GM10266 (cell line): ENCODE results near the gene KRT77.

ENCODE experiments used
- DNase-seq: peaks from one replicate; pipeline ENCODE4 v3.0.0; 2012; ENCODE audit errors: extremely low spot score
- TF ChIP-seq, protein P1 (sequence below): IDR thresholded peaks from 2 replicates; pipeline ENCODE4 v1.5.1; 2012; ENCODE audit warnings: mild to moderate bottlenecking, low read depth; ENCODE audit not compliant: control insufficient read depth, insufficient read depth; ENCODE audit errors: missing control alignments

The KRT77 gene

DNA sequence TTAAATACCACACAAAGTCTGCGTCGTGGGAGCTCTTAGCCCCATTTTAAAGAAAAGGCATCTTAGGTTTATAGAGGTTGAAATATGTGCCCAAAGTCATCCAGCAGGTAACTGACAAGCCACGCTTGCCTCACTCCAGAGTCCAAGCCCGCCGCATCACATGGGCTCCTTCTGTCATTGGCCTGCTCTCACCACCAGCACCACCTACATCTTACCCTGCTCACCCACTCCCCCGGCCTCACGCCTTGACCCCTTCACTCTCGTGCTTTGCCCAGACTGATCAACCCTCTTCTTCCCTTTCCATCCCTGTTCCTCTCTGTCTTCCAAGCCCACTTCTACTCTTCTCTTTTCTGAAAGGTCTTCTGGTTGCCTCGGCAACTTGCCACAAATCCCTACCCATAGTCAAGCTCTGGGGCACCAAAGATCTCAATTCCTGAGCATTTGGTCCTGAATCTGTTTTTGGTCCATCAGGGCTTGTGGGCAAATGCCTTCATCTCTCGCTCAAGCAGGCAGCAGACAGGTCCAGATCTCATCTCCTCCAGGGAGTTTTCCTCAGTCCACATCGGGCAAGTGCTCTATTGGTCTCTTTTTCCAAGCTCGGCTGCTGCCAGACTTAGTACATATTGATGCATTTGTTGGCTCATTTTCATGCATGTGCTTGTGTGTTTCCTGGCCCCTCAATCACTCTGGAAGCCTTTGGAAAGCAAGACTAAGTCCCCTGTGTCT lies 19.6 kb downstream of the KRT77 start:
- TF ChIP-seq, protein P1, sequence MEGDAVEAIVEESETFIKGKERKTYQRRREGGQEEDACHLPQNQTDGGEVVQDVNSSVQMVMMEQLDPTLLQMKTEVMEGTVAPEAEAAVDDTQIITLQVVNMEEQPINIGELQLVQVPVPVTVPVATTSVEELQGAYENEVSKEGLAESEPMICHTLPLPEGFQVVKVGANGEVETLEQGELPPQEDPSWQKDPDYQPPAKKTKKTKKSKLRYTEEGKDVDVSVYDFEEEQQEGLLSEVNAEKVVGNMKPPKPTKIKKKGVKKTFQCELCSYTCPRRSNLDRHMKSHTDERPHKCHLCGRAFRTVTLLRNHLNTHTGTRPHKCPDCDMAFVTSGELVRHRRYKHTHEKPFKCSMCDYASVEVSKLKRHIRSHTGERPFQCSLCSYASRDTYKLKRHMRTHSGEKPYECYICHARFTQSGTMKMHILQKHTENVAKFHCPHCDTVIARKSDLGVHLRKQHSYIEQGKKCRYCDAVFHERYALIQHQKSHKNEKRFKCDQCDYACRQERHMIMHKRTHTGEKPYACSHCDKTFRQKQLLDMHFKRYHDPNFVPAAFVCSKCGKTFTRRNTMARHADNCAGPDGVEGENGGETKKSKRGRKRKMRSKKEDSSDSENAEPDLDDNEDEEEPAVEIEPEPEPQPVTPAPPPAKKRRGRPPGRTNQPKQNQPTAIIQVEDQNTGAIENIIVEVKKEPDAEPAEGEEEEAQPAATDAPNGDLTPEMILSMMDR: no peak
- no peak for DNase-seq

DNA sequence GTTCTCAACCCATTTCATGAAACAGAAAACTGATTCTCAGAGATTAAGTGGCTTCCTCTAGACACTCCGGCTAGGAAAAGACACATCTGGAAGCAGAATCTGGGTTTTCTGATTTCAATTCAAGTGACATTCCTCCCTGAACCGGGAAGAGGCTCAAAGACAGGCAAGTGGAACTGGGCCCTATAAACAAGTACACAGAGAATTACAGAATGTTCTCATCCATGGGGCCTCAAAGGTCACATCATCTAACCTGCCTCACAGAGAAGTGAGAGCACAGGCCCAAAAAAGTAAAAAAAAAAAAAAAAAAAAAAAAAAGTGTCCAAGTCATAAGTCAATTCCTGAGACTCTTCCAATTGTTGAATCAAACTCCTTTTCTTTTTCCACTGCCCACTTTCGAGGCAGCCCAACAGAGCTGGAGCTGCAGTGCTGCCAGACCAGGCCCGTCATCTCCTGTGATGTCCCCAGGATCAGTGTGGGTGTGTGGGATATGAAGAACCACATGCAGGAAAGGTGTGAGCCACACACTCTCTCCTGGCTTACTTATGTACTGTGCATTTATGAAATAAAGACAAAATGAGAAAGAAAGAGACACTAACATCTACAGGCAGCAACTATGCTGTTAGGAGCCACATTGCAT lies 20.3 kb downstream of the KRT77 start:
- no peak for DNase-seq
- TF ChIP-seq, protein P1: no peak

DNA sequence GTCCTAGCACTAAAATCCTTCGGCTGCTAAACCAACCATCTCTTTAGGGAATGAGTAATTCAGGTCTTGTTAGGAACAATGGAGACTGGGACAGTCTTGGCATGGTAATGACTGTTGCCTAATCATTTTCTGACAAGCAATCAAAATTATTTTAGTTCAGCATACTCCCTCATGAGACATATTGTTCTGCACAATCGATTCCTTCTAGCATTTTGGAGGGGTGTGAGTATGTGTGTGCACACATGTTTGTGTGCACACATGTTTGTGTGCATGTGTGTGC lies 21.0 kb downstream of the KRT77 start:
- TF ChIP-seq, protein P1: no peak
- DNase-seq: no peak

DNA sequence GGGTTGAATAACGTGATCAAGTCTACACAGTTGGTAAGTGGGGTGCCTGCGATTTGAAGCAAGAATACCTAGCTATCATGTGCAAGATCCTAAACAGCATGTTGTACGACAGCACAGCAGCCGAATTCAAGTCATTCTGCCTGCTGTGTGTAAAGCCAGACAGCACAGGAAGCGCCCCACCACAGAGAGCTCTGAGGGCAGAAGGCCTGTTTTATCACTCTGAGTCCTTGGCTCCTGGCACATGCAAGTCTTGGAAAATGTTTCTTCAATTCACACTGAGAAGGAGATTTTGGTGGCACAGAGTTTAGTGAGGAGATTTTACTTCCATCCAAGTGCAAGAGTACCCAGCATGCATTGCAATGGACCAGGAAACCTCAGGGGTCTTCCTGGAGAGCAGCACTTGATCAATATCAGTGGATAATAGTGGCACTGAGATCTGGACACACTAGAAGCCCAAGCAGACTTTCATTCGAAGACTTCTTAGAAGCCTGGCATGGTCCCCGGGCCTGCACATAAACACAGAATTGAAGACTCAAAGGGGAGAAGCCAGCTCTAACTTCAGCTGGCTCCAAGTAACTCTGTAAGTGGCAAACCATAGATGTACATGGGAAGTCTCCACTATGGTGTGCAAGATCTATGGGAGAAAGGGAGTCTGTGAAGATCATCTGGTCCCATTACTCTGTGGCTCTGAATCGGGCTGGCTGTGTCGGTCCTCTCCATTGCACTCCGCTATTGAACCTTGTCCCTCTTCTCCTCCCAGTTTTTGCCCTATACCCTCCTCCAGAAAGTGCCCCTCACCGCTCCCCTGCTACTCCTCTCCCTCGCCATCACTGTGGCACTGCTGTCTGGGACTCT lies 21.6 kb downstream of the KRT77 start:
- DNase-seq: no peak

DNA sequence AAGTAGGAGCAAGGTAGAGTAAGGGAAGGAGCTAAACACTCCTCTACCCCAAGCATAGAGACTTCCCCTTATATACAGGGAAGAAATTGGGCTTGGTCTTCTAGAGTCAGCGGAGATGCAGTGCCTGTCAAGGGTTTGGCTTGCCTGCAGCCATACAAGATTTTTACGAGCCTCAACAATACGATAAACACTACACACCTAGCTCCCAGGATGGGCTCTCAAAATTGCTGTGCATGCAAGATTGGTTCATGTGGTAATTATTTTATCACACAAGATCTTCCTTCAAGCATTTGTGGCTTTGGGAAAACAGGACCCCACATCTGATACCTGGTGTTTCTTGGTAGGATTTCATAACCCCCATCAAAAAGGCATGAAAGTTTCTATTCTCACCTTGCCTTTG lies 23.0 kb downstream of the KRT77 start, which contains the start of gene KRT1:
Gene KRT1, minus strand, starts transcription at position 45 of the 400 bp plus-strand sequence. CDS start 59 bp downstream, outside the sequence.
- TF ChIP-seq, protein P1: no peak
- DNase-seq: no peak

More for the DNA sequence above, 21.6 kb downstream of the KRT77 start:
- TF ChIP-seq, protein P1: no peak

DNA sequence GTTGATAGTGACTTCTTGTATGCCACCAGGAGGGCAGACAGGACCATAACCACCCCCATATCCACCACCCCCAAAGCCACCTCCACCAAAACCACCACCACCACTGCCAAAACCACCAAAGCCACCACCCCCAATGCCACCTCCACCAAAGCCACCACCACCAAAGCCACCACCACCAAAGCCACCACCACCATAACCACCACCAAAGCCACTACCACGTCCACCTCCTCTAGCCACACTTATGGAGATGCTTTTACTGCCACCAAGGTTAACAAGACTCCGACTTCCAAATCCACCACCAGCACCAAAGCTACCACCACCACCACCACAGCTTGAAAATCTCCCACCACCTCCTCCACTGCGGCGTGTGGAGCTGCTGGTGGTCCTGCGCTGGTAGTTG lies 23.4 kb downstream of the KRT77 start:
- DNase-seq: no peak
- TF ChIP-seq, protein P1: no peak
